Measurements from ENCODE around the gene ZNF682. TPM values are rescaled to one million over a fixed set of nuclear protein-coding genes. Genes with fewer than 3 reads are reported as not detected.

Gene ZNF682
- total and polyA plus RNA-seq, 2 of the 13 experiments (the other 11 are each of a cell fraction or from before 2014, with no cell fraction given) = 2.0 to 7.2 TPM

DNA sequence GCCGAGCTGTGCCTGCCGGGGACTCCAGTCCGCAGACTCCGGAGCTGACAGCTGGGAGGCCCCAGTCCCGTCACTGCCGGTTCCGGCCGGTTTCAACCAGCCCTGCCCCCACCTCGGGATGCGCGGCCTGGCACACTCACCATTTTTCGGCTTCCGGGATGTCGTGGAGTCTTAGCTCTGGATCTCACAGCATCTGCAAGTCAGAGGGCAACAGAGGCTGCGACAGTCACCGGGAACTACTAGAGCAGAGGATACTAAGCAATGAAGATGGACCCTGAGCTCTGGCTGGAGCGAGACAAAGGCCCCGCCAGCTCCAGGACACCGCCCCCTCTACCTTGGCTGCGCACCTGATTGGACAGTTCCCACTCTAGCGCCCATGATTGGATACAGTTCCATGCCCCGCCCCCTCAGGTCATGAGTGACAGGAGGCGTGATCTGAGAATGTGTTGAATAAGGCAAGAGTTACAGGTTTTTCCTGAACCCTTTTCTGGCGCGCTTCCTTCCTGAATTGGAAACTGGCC is at the start of gene ZNF682 (continued):
- TF ChIP-seq JARID2 (CRISPR knock-in tag; IDR thresholded peaks at IDR 0.05; ENCODE audit: insufficient replicate concordance) = no peak
- TF ChIP-seq, protein P1, sequence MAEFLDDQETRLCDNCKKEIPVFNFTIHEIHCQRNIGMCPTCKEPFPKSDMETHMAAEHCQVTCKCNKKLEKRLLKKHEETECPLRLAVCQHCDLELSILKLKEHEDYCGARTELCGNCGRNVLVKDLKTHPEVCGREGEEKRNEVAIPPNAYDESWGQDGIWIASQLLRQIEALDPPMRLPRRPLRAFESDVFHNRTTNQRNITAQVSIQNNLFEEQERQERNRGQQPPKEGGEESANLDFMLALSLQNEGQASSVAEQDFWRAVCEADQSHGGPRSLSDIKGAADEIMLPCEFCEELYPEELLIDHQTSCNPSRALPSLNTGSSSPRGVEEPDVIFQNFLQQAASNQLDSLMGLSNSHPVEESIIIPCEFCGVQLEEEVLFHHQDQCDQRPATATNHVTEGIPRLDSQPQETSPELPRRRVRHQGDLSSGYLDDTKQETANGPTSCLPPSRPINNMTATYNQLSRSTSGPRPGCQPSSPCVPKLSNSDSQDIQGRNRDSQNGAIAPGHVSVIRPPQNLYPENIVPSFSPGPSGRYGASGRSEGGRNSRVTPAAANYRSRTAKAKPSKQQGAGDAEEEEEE (CRISPR knock-in tag; IDR thresholded peaks at IDR 0.05; ENCODE audit: borderline replicate concordance) = no peak
- peak; percentile 50 for TF ChIP-seq ETV5 (CRISPR knock-in tag; IDR thresholded peaks at IDR 0.05; ENCODE audit: borderline replicate concordance)
- no peak for TF ChIP-seq ZNF792 (CRISPR knock-in tag; IDR thresholded peaks at IDR 0.05)
- TF ChIP-seq, protein P2, sequence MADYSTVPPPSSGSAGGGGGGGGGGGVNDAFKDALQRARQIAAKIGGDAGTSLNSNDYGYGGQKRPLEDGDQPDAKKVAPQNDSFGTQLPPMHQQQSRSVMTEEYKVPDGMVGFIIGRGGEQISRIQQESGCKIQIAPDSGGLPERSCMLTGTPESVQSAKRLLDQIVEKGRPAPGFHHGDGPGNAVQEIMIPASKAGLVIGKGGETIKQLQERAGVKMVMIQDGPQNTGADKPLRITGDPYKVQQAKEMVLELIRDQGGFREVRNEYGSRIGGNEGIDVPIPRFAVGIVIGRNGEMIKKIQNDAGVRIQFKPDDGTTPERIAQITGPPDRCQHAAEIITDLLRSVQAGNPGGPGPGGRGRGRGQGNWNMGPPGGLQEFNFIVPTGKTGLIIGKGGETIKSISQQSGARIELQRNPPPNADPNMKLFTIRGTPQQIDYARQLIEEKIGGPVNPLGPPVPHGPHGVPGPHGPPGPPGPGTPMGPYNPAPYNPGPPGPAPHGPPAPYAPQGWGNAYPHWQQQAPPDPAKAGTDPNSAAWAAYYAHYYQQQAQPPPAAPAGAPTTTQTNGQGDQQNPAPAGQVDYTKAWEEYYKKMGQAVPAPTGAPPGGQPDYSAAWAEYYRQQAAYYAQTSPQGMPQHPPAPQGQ (CRISPR knock-in tag; IDR thresholded peaks at IDR 0.05; ENCODE audit: borderline replicate concordance) = no peak
- TF ChIP-seq HNRNPLL (IDR thresholded peaks at IDR 0.05; ENCODE audit: low read depth, low read length, poor library complexity, severe bottlenecking) = peak; percentile 72
- TF ChIP-seq THAP11 (CRISPR knock-in tag; IDR thresholded peaks at IDR 0.05) = peak; percentile 70
- no peak for TF ChIP-seq KLF13 (CRISPR knock-in tag; IDR thresholded peaks at IDR 0.05)
- no peak for TF ChIP-seq ZNF234 (CRISPR knock-in tag; conservative IDR thresholded peaks at IDR 0.05)
- no peak for TF ChIP-seq RNF2 (conservative IDR thresholded peaks at IDR 0.05; ENCODE audit: low read depth)
- no peak for TF ChIP-seq SSRP1 (CRISPR knock-in tag; IDR thresholded peaks at IDR 0.05)
- no peak for TF ChIP-seq ZNF616 (CRISPR knock-in tag; IDR thresholded peaks at IDR 0.05; ENCODE audit: low read depth)
- no peak for TF ChIP-seq ZNF629 (CRISPR knock-in tag; conservative IDR thresholded peaks at IDR 0.05)
- no peak for TF ChIP-seq HDAC2 (CRISPR knock-in tag; IDR thresholded peaks at IDR 0.05)
- no peak for TF ChIP-seq ZNF484 (CRISPR knock-in tag; IDR thresholded peaks at IDR 0.05; ENCODE audit: borderline replicate concordance, low read depth)
- no peak for TF ChIP-seq PITX1 (CRISPR knock-in tag; IDR thresholded peaks at IDR 0.05)
- TF ChIP-seq NFKB2 (CRISPR knock-in tag; IDR thresholded peaks at IDR 0.05; ENCODE audit: borderline replicate concordance) = 0 out of 2 replicates have a peak, but pooled peaks have one; percentile 21
- no peak for TF ChIP-seq ATF7-NPFF (CRISPR knock-in tag; IDR thresholded peaks at IDR 0.05; ENCODE audit: low read depth)
- no peak for TF ChIP-seq SYNCRIP (IDR thresholded peaks at IDR 0.05; ENCODE audit: insufficient read depth, low read depth, low read length)
- TF ChIP-seq KLF15 (CRISPR knock-in tag; IDR thresholded peaks at IDR 0.05; ENCODE audit: borderline replicate concordance) = no peak
- no peak for TF ChIP-seq GATA4 (IDR thresholded peaks at IDR 0.05; ENCODE audit: borderline replicate concordance, low read depth)
- no peak for TF ChIP-seq ZNF260 (CRISPR knock-in tag; IDR thresholded peaks at IDR 0.05; ENCODE audit: borderline replicate concordance, low read depth)
- TF ChIP-seq, protein P3, sequence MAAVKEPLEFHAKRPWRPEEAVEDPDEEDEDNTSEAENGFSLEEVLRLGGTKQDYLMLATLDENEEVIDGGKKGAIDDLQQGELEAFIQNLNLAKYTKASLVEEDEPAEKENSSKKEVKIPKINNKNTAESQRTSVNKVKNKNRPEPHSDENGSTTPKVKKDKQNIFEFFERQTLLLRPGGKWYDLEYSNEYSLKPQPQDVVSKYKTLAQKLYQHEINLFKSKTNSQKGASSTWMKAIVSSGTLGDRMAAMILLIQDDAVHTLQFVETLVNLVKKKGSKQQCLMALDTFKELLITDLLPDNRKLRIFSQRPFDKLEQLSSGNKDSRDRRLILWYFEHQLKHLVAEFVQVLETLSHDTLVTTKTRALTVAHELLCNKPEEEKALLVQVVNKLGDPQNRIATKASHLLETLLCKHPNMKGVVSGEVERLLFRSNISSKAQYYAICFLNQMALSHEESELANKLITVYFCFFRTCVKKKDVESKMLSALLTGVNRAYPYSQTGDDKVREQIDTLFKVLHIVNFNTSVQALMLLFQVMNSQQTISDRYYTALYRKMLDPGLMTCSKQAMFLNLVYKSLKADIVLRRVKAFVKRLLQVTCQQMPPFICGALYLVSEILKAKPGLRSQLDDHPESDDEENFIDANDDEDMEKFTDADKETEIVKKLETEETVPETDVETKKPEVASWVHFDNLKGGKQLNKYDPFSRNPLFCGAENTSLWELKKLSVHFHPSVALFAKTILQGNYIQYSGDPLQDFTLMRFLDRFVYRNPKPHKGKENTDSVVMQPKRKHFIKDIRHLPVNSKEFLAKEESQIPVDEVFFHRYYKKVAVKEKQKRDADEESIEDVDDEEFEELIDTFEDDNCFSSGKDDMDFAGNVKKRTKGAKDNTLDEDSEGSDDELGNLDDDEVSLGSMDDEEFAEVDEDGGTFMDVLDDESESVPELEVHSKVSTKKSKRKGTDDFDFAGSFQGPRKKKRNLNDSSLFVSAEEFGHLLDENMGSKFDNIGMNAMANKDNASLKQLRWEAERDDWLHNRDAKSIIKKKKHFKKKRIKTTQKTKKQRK (IDR thresholded peaks at IDR 0.05; ENCODE audit: low read length) = no peak
- TF ChIP-seq MAFG (CRISPR knock-in tag; IDR thresholded peaks at IDR 0.05) = no peak
- TF ChIP-seq MAZ (IDR thresholded peaks at IDR 0.05; ENCODE audit: borderline replicate concordance, low read depth, low read length) = no peak
- TF ChIP-seq MAZ (CRISPR knock-in tag; IDR thresholded peaks at IDR 0.05; ENCODE audit: low read depth) = no peak

All from HepG2 (cell line).